ENCODE data around the gene CNST.

DNA sequence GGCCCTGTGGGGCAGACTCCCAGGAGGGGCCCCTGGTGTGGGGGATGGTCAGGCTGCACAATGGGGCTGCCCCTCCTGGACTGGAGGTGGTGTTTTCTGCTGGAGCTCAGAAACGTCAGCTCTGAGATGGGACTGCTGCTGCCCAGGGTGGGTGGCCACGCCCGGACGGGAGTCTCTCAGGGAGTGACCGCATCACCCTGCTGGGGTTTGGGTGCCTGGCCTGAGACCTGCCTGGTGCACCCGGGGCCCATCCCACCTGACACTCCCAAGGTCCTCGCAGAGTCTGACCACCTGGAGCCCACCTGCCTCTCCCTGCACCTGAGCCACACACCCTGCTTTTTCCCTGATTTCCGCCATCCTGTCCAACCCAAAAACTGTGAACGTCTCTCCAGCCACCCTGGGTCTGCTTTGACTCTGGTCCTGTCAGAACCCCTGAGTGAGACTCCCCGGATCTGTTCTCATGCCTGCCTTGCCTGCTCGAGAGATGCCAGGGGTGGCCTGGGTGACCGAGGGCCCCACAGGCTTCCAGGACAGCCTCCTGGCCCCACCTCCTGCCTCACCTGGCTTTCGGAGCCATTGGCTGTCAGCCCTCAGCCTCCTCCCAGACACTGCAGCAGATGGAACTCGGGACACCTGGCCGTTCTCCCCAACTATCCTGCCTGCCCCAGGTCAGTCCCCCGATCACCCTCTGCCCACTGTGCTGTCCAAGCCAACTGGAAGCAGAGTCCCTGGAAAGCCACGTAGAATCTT is 47.6 kb upstream of the CNST start:
- TF ChIP-seq CTCF (conservative IDR thresholded peaks at IDR 0.05) (no peak), ZFX (IDR thresholded peaks at IDR 0.05) (no peak)
